Measurements from ENCODE around the gene WDR49.

The WDR49 gene

DNA sequence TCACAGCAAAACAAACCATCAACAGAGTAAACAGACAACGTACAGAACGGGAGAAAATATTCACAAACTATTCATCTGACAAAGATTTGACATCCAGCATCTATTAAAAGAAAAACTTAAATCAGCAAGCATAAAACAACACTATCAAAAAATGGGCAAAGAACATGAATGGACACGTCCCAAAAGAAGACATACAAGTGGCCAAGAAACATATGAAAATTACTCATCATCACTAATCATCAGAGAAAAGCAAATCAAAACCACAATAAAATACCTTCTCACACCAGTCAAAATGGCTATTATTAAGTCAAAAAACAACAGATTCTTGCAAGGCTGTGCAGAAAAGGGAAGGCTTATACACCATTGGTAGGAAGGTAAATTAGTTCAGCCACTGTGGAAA, 166.2 kb downstream of the WDR49 start:
- no peak for DNase-seq (ENCODE audit: low spot score)

DNA sequence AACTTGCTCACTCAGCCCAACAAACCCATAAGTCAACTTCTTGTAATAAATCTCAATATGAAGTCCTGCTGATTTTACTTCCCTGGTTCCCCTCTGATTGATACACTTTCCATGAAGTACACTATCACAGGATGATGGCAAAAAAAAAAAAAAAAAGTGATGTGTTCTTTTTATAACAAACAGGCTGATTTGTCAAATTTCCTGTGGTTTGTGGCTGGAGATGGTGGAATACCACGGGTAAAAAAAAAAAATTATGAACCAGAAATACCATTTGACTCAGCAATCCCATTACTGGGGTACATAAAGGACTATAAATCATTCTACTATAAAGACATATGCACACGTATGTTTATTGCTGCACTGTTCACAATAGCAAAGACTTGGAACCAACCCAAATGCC, 169.2 kb downstream of the WDR49 start:
- DNase-seq (ENCODE audit: low spot score): no peak

DNA sequence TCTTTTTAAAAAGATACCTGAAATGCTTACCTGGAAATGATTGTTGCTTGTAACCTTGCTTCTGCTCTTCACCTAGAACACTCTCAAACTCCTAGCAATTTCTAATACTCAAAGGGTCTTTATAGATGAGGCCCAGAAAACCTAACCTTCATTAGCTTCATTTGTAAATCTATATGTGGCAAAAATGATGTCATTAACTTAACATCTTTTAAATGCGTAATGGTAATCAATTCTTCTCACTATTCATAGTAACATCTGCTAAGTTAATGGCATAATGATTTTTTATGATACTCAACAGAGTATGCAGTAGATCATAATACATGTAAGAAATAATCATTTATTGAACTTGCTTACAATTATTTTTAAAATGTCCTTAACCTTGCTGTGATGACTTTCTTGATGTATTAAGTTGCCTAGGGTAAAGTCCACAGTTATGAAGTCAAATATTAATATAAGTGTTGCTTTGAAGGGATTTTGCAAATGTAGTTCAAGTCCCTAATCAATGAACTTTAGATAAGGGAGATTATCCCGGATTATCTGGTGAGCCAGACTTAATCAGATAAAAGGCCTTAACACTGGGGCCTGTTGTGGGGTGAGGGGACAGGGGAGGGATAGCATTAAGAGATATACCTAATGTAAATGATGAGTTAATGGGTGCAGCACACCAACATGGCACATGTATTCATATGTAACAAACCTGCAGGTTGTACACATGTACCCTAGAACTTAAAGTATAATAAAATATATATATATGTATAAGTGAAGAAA, 169.8 kb downstream of the WDR49 start:
- no peak for DNase-seq (ENCODE audit: low spot score)

DNA sequence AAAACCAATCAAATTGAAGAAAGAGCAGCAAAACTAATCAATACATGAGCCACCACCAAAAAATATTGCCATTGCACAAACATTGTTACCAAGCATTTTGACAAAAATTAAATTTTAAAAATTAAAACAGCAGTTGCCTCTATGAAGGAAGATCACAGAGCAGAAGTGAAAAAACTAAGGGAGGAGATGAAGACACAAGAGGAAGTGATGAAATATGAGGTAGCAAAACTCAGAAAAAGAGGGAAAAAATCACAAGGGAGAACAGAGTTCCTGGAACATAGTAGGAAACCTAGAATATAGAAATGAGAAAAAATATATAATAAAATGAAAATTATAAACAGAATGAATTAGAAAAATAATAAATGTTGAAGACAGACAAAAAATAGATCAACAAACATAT, 172.6 kb downstream of the WDR49 start:
- no peak for DNase-seq (ENCODE audit: low spot score)

DNA sequence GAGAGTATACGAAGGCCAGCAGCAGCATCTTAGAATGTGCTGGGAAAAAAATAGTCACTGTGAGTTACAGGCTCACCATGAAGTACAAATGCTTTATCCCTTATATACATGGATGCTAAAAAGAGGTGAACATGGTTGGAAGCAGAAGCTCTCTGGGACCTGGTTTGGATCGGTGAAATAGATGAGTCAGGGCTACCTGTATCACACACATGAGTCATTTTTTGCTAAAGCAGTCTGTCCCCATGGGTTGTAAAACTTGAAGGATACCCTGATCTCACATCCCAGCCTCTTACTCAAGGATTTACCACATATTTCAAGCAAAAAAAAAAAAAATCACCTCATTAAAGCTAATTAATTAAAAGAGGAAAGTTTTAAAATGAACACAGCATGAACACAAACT, 173.0 kb downstream of the WDR49 start:
- no peak for DNase-seq (ENCODE audit: low spot score)

DNA sequence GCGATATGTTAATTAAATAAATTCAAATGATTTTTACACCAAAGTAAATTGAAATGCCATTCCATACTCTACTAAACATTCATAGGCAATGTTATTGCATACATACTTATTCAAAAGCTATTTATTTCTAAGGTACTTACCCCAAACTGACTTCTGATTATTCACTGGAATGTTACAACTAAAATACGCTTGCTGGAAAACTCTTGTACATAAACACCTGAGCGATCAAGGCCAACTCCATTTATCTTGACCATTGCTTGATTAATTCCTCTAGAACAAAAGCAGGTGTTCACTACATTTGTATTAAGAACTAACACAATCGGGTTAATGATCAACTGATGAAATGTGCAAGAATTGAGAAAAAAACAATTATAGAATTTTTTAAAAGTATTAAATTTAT, 179.9 kb downstream of the WDR49 start, which contains the start of gene SERPINI2:
TSS of gene SERPINI2 (minus strand) at position 180 of the 400 bp plus-strand sequence. CDS start 2,208 bp downstream, outside the sequence.
- DNase-seq (ENCODE audit: low spot score): no peak

DNA sequence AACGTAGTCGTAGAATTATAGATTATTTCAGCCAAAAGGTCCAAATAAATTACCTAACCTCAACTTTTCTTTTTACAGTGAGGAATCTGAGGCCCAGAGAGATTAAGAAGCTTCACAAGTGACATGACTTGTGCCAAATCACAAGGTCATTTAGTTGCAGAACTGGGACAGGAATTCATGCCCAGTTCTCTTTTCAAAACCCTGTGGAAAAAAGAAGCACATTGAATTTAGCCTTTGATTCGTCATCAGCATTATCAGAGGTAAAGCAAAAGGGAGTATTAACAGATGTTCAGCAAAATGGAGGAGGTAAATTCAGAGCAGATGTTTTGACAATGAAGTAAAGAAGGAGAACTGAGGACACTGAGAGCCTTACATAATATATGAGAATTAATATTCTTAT, 184.4 kb downstream of the WDR49 start:
- DNase-seq (ENCODE audit: low spot score): no peak

DNA sequence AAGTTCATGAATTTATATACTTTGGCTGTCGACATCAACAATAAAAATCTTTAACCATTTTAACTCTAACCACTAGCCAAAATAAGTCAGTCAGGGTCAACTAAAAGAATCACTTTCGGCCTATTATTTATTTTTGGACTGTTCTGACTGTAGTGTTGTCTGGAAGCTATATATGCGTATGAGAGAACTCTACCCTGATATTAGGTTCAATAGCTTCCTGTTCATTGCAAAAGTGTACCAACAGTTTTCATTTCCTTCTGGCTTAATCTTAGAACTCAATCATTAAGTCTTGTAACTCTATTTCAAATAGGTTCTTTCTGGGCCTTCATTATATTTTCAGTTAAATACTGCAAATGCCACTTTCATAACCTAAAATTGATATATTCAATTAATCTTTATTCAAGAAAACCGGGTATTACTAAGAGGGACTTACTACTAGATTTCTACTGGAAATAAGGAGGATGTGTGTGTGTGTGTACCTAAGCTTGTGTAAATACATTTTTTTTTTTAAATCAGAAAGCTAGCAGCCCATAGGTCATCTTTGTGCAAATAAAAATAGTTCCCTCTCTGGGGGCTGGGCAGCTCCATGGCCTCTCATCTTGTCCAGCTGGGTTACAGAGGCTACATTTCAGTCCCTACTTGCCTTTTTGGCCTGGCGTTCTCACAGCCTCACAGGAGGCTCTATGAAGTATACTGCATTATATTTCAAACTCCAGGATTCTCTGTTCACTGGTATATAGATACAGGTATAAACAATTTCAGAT, 185.7 kb downstream of the WDR49 start:
- DNase-seq (ENCODE audit: low spot score): no peak

DNA sequence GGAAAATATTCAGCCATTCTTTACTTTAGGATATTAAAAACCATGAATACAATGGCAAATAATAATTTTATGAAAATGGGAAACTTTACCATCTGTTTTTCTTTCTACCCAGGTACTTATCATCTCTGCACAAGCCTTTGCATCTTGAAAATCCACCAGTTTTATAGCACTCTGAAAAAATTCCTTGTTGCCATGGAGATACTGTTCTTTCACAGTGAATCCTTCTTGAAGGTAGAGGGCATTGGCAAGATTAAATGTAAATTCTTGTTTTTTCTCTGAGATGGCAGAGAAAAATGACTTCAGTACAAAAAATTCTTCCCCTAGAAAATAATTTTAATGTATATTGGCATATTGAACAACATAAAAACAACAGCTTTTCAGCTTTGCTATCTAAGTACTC, 186.8 kb downstream of the WDR49 start:
- DNase-seq (ENCODE audit: low spot score): no peak

DNA sequence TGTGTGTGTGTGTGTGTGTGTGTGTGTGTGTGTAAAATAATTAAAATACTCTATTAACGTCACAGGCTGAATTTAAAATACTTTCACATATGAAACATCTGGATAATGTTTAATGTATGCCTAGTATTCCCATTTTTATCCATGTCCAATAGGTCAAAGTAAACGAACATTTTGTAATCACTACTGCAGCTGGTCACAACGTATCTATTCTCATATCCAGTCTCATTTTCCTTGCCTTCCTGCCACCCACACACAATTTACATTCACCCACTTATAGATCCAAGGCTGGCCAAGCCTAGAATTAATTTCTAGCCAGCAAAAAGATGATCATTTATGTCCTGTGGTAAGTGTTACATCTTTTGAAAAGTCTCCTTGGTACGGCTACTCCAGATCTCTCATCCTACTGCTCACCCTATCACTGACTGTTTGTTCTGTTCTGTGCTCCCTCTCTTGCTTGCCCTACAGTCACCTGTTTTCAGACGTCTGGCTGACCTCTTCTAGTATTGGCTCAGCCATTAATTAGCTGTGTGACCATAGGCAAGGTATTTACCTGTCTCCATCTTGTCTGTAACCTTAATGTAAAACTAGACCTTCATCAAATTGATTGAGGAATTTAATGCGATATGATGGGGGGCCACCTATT, 197.5 kb downstream of the WDR49 start:
- DNase-seq (ENCODE audit: low spot score): no peak

DNA sequence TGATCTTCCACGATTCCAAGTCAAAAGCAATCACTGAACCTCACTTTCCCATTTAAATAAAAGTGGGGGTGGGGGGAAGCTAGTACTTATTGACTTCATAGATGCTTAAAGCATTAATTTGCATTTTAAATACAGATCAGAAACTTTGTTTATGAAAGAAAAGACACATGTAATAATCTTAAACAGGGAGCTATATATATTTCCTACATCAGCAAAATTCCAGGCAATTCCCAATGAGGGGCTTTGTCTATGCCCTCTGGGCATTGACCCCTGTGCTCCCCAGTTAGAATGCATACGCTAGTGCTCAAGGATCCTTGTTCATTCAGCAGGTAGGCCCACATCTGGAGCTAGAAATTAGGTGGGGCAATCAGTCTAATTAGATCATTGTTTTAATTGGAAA, 199.9 kb downstream of the WDR49 start:
- DNase-seq (ENCODE audit: low spot score): no peak

DNA sequence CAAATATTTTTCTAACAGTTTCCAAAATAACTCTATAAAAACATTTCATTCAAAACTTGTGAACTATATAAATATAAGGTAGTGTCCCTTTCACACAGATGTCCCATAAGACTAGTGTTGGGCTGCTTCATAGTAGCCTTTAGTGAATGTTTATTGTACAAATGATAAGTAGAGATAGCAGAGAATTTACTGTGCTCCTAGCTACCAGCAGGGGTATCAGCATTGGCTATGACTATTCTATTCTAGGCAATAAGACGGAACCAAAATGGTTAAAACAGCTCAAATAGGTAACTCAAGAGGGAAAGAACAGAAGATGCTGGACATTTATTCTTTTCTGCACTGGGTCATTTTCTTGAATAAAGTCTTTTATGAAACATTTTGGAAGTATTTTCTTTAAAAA, 202.5 kb downstream of the WDR49 start:
- no peak for DNase-seq (ENCODE audit: low spot score)

DNA sequence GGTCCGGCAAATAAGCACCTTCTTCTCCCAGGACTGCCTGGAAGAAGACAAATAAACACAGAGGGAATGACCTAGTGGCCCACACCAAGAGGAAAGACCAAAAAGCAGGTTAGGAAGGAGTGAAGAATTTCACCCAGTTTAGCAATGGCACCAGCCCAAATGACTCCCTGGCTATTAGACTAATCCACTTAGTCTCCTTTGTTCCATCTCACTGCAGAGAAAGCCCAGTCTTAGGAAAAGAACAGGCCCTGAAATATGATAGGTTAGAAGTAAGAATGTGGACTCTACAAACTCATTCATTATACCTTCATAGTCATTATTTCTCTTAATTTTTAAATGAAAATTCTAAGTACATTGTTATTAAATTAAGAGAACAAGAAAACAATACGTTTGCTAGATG, 203.1 kb downstream of the WDR49 start:
- no peak for DNase-seq (ENCODE audit: low spot score)

DNA sequence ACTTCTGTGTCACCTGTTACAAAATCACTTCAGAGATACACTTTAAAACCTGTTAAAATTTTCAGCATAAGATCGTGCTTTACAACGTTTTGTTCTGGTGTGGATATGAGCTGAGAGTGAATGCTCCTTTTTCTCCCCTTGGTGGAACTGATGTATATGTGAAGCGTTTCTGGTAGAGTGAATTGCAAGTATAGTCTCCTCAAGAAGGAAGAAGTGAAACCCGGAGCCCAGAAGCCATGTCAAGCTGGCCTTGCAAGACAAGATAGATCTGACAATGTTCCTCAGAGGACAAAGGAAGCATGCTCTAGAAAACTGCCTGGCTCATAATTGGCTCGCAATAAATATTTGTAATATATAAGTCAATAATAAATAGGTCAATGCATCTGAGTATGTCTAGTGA, 203.5 kb downstream of the WDR49 start:
- DNase-seq (ENCODE audit: low spot score): no peak

DNA sequence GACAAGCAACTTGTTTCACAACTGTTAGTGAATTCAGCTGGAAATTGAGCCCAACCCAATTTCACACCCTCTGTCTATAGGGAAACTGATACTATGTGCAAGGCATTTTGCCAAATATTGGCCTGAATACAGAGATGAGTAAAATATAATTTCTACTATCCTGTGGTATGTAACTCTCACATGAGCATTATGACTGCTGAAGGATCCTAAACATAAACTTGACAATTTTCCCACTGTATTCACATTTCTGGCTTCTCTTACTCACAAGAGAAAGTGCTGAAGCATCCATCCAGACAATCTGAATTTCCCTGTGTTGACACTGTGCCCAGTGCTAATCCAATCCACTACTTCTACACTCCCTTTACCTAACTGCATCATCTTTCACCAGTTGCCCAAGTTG, 208.3 kb downstream of the WDR49 start:
- DNase-seq (ENCODE audit: low spot score): no peak

DNA sequence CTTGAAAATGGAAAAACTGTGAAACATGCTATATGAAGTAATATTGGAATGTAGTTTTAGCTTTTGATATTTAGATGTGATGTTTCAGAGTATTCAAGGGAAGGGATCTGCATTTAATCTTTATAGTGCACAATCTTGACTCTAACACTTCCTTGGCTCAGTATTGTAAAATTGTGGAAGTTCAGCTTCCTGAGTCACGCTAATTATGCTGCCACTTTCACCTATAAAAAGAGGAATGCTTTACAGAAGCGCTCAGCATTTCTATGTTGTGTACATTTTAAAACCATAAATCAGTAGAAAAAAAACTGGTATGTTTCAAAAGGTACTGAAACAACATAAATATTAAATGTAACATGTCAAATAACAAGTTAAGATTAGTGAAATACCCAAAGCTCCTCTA, 212.5 kb downstream of the WDR49 start:
- no peak for DNase-seq (ENCODE audit: low spot score)

DNA sequence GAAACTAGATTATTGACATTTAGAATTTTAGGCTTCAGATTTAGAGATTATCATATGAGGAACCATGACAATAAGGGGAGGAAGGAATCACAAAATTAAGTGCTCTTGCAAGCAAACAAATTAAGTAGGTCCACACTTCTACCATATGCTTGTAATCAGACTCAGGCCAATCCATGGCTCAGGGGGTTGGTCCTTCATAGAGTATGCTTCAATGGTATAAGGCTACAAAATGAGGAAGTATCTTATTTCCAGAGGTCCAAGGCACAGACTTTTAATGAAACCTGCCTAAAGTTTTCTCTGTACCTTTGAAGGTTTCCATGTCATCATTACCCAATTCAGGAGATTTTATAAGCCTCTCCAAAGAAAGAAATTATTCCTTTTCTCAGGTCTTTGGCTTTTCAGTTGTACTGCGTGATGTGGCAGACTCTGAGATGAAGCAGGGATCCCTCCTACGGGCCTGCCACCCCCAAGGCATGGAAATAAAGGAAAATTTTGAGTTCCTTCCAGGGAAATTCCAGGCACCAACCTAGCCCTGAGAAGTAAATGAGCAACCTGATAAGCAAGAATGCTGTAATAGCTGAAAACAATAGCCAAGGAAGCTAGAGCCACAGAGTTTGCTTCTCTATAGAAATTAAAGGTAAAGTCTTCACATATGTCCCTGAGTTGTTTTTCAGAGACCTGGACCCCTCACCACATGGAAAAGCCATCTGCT, 216.2 kb downstream of the WDR49 start:
- DNase-seq (ENCODE audit: low spot score): no peak

All from COLO829 (cell line).